Bronchial epithelial cell (primary cell): Measurements from ENCODE around the gene GABRG2. TPM values are rescaled to one million over a fixed set of nuclear protein-coding genes. Genes with fewer than 3 reads are reported as not detected.

Source experiments
- DNase-seq: peaks from one replicate; pipeline ENCODE4 v3.0.0-alpha.2; 2010; ENCODE audit warnings: low read depth
- FAIRE-seq: peaks from 2 replicates; lab custom pipeline; 2011; peaks lifted over from hg19 to GRCh38; lab: Jason Lieb, UNC
- H3K27me3 ChIP-seq: 2 replicates; pipeline ENCODE4 v1.5.1; 2011; ENCODE audit warnings: low read length; ENCODE audit not compliant: control insufficient read depth, insufficient read depth
- H3K36me3 ChIP-seq: 2 replicates; pipeline ENCODE4 v1.5.1; 2011; ENCODE audit warnings: low read length; ENCODE audit not compliant: control insufficient read depth, insufficient read depth
- H3K4me3 ChIP-seq: 2 replicates; pipeline ENCODE4 v1.5.1; 2011; ENCODE audit warnings: mild to moderate bottlenecking, low read depth, low read length, control low read depth
- CTCF ChIP-seq: IDR thresholded peaks from 2 replicates; pipeline ENCODE4 v1.5.1; 2011; ENCODE audit warnings: mild to moderate bottlenecking, moderate library complexity, low read length, control low read depth, inconsistent platforms; ENCODE audit not compliant: insufficient read depth, severe bottlenecking
- total RNA-seq: library from RNA; depleted of rRNA; stranded (reverse); fragments of >200 nt; gene quantifications from 2 replicates; pipeline ENCODE4 v1.2.1, GENCODE V29; 2014

GABRG2 gene
- total RNA-seq, 1 donor from 2014 or later = not detected

GRCh38 chr5:162139190-162139589 is 71.6 kb downstream of the GABRG2 start:
- no peak for TF ChIP-seq CTCF
- no peak overlapping the region for H3K4me3 ChIP-seq
- no peaks in the 10 kb centered on the region for H3K27me3 ChIP-seq
- no peak for FAIRE-seq
- H3K36me3 ChIP-seq = no peaks in the 10 kb centered on the region
- DNase-seq = no peak

GRCh38 chr5:162154242-162154641 is 86.7 kb downstream of the GABRG2 start:
- FAIRE-seq (no peak), DNase-seq (no peak)
- TF ChIP-seq CTCF = no peak
- H3K36me3 ChIP-seq = no peaks in the 10 kb centered on the region
- no peak overlapping the region for H3K4me3 ChIP-seq
- H3K27me3 ChIP-seq = no peaks in the 10 kb centered on the region

- FAIRE-seq (no peak), DNase-seq (peak; percentile 2)
- Histone ChIP-seq H3K27me3 (no peaks in the 10 kb centered on the region), H3K4me3 (no peak overlapping the region), H3K36me3 (no peaks in the 10 kb centered on the region)
- TF ChIP-seq CTCF = no peak
These were observed 92.8 kb downstream of the GABRG2 start for GRCh38 chr5:162160401-162160800.

- TF ChIP-seq CTCF = no peak
- H3K27me3 ChIP-seq = no peaks in the 10 kb centered on the region
- H3K36me3 ChIP-seq = no peaks in the 10 kb centered on the region
- FAIRE-seq (no peak), DNase-seq (no peak)
- no peak overlapping the region for H3K4me3 ChIP-seq
These were observed 96.1 kb downstream of the GABRG2 start for GRCh38 chr5:162163663-162164062.

GRCh38 chr5:162174358-162174974 is 106.9 kb downstream of the GABRG2 start:
- H3K4me3 ChIP-seq = no peak overlapping the region
- H3K27me3 ChIP-seq = no peaks in the 10 kb centered on the region
- no peak for TF ChIP-seq CTCF
- DNase-seq (no peak), FAIRE-seq (no peak)
- H3K36me3 ChIP-seq = no peaks in the 10 kb centered on the region

GRCh38 chr5:162187371-162187770 is 119.8 kb downstream of the GABRG2 start:
- FAIRE-seq (no peak), DNase-seq (no peak)
- TF ChIP-seq CTCF = no peak

More at GRCh38 chr5:162187371-162187770, 119.8 kb downstream of the GABRG2 start:
- H3K36me3 ChIP-seq = no peaks in the 10 kb centered on the region
- H3K4me3 ChIP-seq = no peak overlapping the region
- no peaks in the 10 kb centered on the region for H3K27me3 ChIP-seq
